RCC 7860 (cell line): ENCODE data around the gene CD68.

ENCODE experiments used
- DNase-seq: peaks from one replicate; pipeline ENCODE4 v3.0.0-alpha.2; 2015; ENCODE audit warnings: low spot score
- FAIRE-seq: peaks from 2 replicates; lab custom pipeline; 2012; peaks lifted over from hg19 to GRCh38; lab: Jason Lieb, UNC

CD68 gene

DNA sequence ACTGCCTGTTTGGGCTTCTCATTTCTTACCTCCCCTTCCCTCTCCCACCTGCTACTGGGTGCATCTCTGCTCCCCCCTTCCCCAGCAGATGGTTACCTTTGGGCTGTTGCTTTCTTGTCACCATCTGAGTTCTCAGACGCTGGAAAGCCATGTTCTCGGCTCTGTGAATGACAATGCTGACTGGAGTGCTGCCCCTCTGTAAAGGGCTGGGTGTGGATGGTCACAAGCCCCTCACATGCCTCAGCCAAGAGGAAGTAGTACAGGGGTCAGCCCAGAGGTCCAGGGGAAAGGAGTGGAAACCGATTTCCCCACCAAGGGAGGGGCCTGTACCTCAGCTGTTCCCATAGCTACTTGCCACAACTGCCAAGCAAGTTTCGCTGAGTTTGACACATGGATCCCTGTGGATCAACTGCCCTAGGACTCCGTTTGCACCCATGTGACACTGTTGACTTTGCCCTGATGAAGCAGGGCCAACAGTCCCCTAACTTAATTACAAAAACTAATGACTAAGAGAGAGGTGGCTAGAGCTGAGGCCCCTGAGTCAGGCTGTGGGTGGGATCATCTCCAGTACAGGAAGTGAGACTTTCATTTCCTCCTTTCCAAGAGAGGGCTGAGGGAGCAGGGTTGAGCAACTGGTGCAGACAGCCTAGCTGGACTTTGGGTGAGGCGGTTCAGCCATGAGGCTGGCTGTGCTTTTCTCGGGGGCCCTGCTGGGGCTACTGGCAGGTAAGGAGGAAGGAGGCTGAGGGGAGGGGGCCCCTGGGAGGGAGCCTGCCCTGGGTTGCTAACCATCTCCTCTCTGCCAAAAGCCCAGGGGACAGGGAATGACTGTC is at the start of gene CD68:
Gene CD68 (plus strand): TSS at position 638 of the 833 bp plus-strand sequence. CDS start 40 bp downstream, at position 678.
- FAIRE-seq (peak; percentile 83), DNase-seq (peak; percentile 96)

DNA sequence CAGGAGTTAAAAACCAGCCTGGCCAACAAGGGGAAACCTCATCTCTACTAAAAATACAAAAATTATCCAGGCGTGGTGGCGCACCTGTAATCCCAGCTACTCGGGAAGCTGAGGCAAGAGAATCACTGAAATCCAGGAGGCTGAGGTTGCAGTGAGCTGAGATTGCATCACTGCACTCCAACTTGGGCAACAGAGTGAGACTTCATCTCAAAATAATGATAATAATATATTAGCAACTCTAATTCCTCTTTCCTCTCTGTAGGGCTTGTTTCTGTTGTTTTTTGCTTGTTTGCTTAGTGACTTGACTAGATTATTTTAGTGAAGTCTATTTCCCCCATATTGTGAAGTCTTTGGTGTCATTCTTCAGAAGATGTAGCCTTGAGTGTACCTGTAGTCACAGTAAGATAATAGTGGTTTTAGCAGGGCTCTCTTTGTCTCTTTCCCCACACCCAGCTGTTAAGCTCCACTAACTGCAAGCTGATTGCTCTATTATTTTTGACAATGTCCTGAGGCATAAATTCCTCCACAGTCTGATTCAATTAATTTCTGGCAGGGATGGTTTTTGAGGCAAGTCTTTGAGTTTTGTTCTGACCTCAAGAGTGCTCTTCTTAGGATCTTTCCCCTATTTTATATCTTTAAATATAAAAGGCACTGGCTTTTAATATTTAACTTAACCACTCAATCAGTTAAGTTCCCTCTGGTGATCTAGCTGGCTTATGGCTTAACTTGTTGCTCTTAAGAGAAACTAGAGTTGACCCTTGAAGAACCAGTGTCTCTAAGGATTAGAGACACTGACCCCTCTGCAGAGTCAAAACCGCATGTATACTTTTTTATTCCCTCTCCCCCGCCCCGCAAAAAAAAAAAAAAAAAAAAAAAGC is 49.2 kb upstream of the CD68 start:
- DNase-seq (no peak), FAIRE-seq (peak; percentile 71)

DNA sequence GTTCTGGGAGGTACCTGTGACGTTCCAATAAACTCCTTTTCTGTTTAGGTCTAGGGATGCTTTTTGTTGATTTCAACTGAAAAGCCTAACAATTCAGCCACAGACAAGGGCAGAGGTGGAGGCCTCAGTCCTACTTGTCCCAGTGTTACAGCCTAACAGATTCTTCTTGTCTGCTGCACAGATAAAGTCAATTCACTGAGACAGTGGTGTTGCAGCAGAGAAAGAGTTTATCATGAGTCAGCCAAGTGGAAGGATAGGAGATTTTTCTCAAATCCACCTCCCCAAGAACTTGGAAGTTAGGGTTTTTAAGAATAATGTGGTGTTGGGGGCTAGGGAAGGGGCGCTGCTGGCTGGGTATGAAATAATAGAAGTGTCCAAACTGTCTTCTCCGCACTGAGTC is 41.4 kb upstream of the CD68 start:
- FAIRE-seq (no peak), DNase-seq (no peak)

DNA sequence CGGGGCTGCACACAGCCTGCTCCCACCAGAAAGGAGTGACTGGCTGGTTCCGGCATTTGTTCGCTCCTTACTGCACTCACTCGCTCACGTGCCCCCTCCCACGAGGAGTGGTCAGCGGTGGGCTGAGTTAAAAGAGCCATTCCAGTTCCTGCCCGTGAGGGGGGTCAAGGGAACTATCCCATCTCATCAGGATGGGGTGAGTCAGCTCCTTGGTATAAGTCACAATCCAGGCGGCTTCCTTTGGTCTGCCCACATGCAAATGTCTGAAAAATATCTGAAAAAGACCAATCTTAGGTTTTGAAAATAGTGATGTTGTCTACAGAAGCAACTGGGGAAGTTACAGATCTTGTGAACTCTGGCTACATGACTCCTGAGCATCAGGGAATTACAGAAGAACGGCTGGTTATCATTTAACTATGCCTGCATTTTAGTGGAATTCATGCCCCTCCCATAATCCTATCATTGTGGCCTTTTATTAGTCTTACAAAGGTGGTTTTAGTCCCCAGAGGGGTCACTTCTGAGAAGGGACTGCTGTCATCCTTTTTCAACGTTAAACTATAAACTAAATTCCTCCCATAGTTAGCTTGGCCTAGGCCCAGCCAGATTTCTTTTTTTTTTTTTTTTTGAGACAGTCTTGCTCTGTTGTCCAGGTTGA is 40.4 kb upstream of the CD68 start:
- FAIRE-seq (no peak), DNase-seq (no peak)

GRCh38 chr17:7541074-7541621 is 38.3 kb upstream of the CD68 start:
- no peak for FAIRE-seq
- DNase-seq: no peak

DNA sequence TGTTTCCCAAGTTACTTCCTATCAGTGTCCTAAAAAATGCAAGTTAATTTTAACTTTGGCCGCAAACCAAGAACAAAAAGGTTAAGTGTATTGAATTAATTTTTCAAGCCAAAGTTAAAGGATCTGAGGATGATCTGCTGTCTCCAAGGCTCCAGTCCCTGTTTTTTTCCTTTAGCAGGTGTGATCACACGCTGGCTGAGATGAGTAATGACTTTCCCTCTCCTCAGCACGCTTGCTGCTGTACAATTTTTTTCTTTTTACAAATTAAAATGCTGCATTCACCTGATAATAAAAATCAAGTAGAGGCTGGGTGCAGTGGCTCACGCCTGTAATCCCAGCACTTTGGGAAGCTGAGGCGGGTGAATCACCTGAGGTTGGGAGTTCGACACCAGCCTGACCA is 34.5 kb upstream of the CD68 start:
- DNase-seq (no peak), FAIRE-seq (no peak)

DNA sequence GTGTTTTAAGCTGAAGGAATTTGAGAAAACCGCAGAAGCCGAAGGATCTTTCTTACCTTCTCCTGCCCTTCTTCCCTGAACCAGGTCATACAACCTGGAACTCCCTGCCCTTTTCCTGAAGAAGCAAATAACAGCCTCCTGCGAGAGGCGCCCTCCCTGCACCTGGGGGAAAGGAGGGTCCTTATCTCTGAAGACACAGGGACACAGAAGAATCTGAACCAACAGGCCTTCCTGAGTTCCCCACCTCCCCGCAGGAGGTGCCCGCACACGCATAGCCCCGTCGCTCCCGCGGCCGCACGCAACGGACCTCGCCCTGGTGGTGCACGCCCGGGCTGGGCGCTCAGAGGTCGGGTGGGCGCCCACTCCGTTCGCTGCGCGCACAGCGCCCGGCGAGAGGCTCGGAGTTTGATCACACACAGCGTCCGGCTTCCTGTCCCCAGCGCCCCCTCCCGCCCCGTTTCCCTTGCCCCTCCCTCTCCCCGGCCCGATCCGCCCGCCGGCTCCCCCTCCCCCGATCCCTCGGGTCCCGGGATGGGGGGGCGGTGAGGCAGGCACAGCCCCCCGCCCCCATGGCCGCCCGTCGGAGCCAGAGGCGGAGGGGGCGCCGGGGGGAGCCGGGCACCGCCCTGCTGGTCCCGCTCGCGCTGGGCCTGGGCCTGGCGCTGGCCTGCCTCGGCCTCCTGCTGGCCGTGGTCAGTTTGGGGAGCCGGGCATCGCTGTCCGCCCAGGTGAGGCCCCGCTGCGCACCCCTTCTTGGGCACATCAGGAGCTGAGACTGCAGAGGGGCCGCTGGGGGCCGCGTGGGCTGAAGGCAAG is 30.6 kb upstream of the CD68 start, which contains the start of gene TNFSF12:
Gene TNFSF12 (plus strand): TSS at position 474 of the 816 bp plus-strand sequence. CDS start 96 bp downstream, at position 570.
- DNase-seq (no peak), FAIRE-seq (no peak)

- no peak for DNase-seq
- FAIRE-seq: no peak
Observed at GRCh38 chr17:7549401-7550055, 29.9 kb upstream of the CD68 start.

GRCh38 chr17:7550344-7550743 is 29.1 kb upstream of the CD68 start:
- no peak for FAIRE-seq
- no peak for DNase-seq

DNA sequence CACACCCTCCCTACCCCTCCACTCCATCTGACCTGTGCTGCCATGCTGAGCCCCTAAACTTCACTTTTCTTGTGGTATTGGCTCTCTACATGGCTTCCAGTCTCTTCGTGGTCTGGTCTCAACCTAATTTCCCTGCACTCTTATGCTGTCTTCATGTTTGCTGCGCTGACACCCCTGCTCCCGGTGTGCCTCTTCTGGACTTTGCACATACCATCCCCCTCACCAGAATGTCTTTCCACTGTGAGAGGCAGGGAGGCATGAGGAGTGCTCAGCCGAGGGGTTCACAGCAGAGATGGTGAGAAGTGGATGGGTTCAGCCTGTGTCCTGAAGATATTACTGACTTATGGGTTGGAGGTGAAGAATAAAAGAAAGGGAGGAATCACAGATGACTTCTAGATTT is 28.0 kb upstream of the CD68 start:
- FAIRE-seq: no peak
- no peak for DNase-seq

- no peak for FAIRE-seq
- DNase-seq: no peak
Observed at GRCh38 chr17:7552621-7553051, 26.8 kb upstream of the CD68 start.

DNA sequence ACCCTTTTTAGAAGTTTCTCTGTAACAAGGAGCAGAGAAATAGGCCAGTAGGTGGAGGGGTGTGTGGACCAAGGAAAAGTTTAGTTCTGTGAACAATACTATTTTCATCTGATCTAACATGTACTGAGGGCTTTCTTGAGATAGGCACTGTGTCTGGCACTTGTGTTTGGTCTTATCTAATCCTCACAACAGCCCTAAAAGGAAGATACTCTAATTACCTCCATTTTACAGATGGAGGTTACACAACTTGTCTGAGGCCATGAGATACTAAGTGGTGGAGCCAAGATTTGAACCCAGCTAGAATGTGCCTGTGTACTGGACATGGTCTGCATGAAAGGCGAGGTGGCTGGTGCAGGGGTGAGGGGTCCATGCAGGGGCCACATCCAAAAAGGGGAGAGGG is 26.1 kb upstream of the CD68 start:
- DNase-seq: no peak
- FAIRE-seq: no peak

DNA sequence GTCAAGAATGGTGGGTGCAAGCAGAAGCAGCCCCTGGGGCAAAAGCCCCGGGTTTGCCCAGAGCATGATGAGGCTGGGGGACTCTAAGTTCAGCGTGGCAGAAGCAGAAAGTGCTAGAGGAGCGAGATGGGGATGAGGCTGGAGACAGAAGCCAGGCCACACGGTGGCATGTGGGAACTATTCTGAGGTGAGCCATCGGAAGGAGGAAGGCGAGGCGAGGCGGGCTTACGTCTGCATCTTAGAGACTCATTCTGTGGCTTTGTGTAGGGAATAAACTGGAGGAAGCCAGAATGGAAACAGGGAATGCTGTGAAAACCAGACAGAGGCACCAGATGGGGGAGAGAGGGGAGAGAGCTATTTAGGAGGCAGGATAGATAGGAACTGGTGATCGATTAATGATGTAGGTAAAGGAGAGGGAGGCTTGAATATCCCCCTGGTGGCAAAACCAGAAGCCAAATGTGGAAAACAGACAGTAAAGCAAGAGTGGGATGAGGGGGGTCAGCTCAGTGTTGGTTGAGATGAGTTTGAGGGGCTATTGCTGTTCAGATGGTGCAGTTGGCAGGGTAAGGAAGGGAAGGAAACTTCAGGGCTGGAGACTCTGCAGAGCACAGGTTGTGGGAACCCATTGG is 24.0 kb upstream of the CD68 start:
- FAIRE-seq (no peak), DNase-seq (no peak)

GRCh38 chr17:7556627-7557026 is 22.8 kb upstream of the CD68 start:
- FAIRE-seq (no peak), DNase-seq (no peak)

GRCh38 chr17:7557147-7557764 is 22.2 kb upstream of the CD68 start:
- FAIRE-seq: no peak
- DNase-seq: no peak

DNA sequence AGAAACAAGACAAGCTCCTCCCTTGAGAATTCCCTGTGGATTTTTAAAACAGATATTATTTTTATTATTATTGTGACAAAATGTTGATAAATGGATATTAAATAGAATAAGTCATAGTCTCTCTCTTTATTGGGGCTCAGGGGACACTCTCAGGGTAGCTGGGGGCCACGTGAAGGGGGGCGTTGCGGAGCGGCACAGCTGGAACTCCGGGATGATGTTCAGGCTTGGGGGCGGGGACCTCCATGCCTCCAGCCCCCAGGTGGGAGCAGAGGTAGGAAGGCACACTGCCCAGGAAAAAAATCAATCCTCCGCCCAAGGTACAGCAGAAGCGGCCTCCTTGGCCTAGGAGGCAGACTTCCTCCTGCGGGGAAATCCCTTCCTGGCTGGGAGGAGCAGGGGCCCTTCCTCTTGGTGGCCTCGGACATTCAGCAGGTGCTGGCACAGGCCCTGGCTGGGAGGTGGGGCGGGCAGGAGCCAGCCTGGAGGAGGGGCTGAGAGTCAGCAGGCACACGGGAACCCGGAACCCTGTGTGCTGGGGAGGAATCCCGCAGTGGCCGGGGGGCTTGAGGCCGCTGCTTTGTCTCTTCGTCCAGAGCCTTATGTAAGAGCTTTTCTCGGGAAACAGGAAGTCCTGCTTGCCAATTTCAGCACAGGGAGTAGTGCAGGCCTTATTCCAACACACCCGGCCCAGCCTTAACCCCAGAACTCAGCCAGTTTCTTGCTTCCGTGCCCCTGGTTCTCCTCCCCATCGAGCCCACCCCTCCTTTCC is 21.5 kb upstream of the CD68 start:
- FAIRE-seq: no peak

DNA sequence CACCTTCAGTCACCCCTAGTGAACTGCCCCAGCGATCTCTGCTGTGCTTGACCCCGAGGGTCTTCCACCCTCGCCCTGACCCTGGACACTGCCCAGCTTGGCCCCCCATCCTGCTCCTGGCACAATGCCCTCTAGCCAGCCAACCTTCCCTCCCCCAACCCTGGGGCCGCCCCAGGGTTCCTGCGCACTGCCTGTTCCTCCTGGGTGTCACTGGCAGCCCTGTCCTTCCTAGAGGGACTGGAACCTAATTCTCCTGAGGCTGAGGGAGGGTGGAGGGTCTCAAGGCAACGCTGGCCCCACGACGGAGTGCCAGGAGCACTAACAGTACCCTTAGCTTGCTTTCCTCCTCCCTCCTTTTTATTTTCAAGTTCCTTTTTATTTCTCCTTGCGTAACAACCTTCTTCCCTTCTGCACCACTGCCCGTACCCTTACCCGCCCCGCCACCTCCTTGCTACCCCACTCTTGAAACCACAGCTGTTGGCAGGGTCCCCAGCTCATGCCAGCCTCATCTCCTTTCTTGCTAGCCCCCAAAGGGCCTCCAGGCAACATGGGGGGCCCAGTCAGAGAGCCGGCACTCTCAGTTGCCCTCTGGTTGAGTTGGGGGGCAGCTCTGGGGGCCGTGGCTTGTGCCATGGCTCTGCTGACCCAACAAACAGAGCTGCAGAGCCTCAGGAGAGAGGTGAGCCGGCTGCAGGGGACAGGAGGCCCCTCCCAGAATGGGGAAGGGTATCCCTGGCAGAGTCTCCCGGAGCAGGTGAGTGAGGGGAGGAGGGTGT is 20.7 kb upstream of the CD68 start, which contains the start of gene TNFSF13:
Gene TNFSF13 (plus strand): TSS at position 207 of the 776 bp plus-strand sequence. CDS start 290 bp downstream, at position 497.
- DNase-seq: no peak
- FAIRE-seq: no peak

More for the DNA sequence above, 21.5 kb upstream of the CD68 start:
- DNase-seq: no peak
